Stimulated activated naive CD8-positive, alpha-beta T cell treated with anti-CD3 and anti-CD28 coated beads, Interleukin-15, Interleukin-2, amounts not matched to agents 100 ng/mL and 50 ng/mL, for 24 hours (primary cell): ENCODE results near the gene IL17RB.

Experiments used
- H3K27ac Mint-ChIP-seq: one replicate; pipeline ENCODE4 v1.8.0; 2021; ENCODE audit warnings: mild to moderate bottlenecking, mixed read lengths
- H3K27me3 Mint-ChIP-seq: one replicate; pipeline ENCODE4 v1.8.0; 2021; ENCODE audit warnings: mixed read lengths
- H3K36me3 Mint-ChIP-seq: one replicate; pipeline ENCODE4 v1.8.0; 2021; ENCODE audit warnings: low read depth, mixed read lengths
- H3K4me1 Mint-ChIP-seq: one replicate; pipeline ENCODE4 v1.8.0; 2021; ENCODE audit warnings: low read depth, mixed read lengths
- H3K4me3 Mint-ChIP-seq: one replicate; pipeline ENCODE4 v1.8.0; 2021; ENCODE audit warnings: mild to moderate bottlenecking, mixed read lengths
- H3K9me3 Mint-ChIP-seq: one replicate; pipeline ENCODE4 v1.8.0; 2021; ENCODE audit warnings: mixed read lengths

Gene IL17RB

GRCh38 chr3:53890726-53891475 lies 44.5 kb downstream of the IL17RB start:
- H3K9me3 Mint-ChIP-seq: no peaks in the 10 kb centered on the region
- H3K4me3 Mint-ChIP-seq: peak overlapping the region; percentile 92
- peaks cover 8% of the 10 kb centered on the region for H3K27me3 Mint-ChIP-seq
- H3K4me1 Mint-ChIP-seq: peaks cover 57% of the 10 kb centered on the region
- peaks cover 28% of the 10 kb centered on the region for H3K36me3 Mint-ChIP-seq
- peak overlapping the region; percentile 94 for H3K27ac Mint-ChIP-seq

- Mint-ChIP-seq H3K4me3 (peak within 1 kb of the TSS; percentile 92), H3K4me1 (peaks cover 56% of the 10 kb centered on the region), H3K27me3 (peaks cover 14% of the 10 kb centered on the region), H3K9me3 (no peaks in the 10 kb centered on the region), H3K27ac (peak within 1 kb of the TSS; percentile 94), H3K36me3 (peaks cover 22% of the 10 kb centered on the region)
Observed at GRCh38 chr3:53891497-53892285, 45.3 kb downstream of the IL17RB start, which contains the start of gene SELENOK. Gene SELENOK (minus strand): TSS chr3:53891859.

GRCh38 chr3:53892286-53892637 lies 45.9 kb downstream of the IL17RB start:
- peaks cover 16% of the 10 kb centered on the region for H3K36me3 Mint-ChIP-seq
- peak overlapping the region; percentile 92 for H3K4me3 Mint-ChIP-seq
- no peaks in the 10 kb centered on the region for H3K9me3 Mint-ChIP-seq
- H3K27ac Mint-ChIP-seq: peak overlapping the region; percentile 94
- H3K27me3 Mint-ChIP-seq: peaks cover 18% of the 10 kb centered on the region
- H3K4me1 Mint-ChIP-seq: peaks cover 50% of the 10 kb centered on the region

DNA sequence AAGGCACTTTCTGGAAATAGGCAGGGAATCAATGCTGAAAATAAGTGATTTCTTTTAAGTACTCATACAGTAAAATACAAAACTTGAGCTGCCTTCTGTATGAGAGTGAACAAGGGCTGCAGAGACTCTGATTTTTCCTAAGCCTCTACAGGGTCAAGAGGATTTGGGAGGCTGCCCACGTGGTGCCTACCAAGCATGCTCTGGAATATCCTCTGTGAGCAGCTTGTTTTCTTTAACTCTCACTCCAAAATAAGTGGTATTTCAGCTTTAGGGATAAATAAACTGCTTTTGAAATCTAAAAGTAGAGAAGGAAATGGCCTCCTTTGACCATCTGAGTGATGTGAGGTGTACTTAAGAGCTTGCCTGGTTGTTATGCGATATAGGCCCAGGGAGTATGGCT lies 53.4 kb downstream of the IL17RB start:
- peaks cover 20% of the 10 kb centered on the region for H3K27me3 Mint-ChIP-seq
- no peaks in the 10 kb centered on the region for H3K4me1 Mint-ChIP-seq
- H3K27ac Mint-ChIP-seq: no peak overlapping the region
- H3K36me3 Mint-ChIP-seq: no peaks in the 10 kb centered on the region
- H3K9me3 Mint-ChIP-seq: no peaks in the 10 kb centered on the region
- no peak overlapping the region for H3K4me3 Mint-ChIP-seq

GRCh38 chr3:53900666-53901331 lies 54.4 kb downstream of the IL17RB start:
- Mint-ChIP-seq H3K27me3 (peaks cover 23% of the 10 kb centered on the region), H3K4me1 (no peaks in the 10 kb centered on the region), H3K36me3 (no peaks in the 10 kb centered on the region), H3K27ac (no peak overlapping the region), H3K9me3 (no peaks in the 10 kb centered on the region), H3K4me3 (no peak overlapping the region)

DNA sequence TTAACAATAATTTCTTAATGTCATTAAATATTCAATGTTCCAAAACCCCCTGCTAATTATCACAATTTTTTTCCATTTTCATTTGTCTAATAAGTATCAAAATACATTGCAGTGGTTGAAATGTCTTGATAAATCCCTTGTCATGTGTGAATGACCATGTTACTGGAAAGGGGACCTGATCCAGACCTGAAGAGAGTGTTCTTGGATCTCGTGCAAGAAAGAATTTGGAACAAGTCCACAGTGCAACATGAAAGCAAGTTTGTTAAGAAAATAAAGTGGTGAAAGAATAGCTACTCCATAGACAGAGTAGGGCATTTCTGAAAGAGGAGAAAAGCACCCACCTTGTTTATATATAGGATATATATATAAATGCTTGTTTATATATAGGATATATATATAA lies 55.7 kb downstream of the IL17RB start:
- no peaks in the 10 kb centered on the region for H3K4me1 Mint-ChIP-seq

GRCh38 chr3:53902711-53903110 lies 56.3 kb downstream of the IL17RB start:
- H3K4me3 Mint-ChIP-seq: no peak overlapping the region
- H3K36me3 Mint-ChIP-seq: no peaks in the 10 kb centered on the region
- H3K4me1 Mint-ChIP-seq: no peaks in the 10 kb centered on the region
- no peak overlapping the region for H3K27ac Mint-ChIP-seq
- H3K27me3 Mint-ChIP-seq: peaks cover 25% of the 10 kb centered on the region
- no peaks in the 10 kb centered on the region for H3K9me3 Mint-ChIP-seq

More for the DNA sequence above, 55.7 kb downstream of the IL17RB start:
- H3K4me3 Mint-ChIP-seq: no peak overlapping the region
- H3K9me3 Mint-ChIP-seq: no peaks in the 10 kb centered on the region
- H3K36me3 Mint-ChIP-seq: no peaks in the 10 kb centered on the region
- H3K27me3 Mint-ChIP-seq: peaks cover 27% of the 10 kb centered on the region
- H3K27ac Mint-ChIP-seq: no peak overlapping the region

GRCh38 chr3:53913401-53913800 lies 67.0 kb downstream of the IL17RB start:
- Mint-ChIP-seq H3K4me1 (no peaks in the 10 kb centered on the region), H3K36me3 (no peaks in the 10 kb centered on the region), H3K4me3 (no peak overlapping the region), H3K27me3 (peaks cover 58% of the 10 kb centered on the region), H3K27ac (no peak overlapping the region), H3K9me3 (no peaks in the 10 kb centered on the region)
